ENCODE results near the gene APLN.

The APLN gene

GRCh38 chrX:129641469-129641868 is 13.3 kb downstream of the APLN start:
- DNase-seq (ENCODE audit: low read depth, low spot score), result no peak

- DNase-seq (ENCODE audit: low read depth, low spot score), result no peak
Measured at GRCh38 chrX:129640737-129641136, 14.0 kb downstream of the APLN start.

DNA sequence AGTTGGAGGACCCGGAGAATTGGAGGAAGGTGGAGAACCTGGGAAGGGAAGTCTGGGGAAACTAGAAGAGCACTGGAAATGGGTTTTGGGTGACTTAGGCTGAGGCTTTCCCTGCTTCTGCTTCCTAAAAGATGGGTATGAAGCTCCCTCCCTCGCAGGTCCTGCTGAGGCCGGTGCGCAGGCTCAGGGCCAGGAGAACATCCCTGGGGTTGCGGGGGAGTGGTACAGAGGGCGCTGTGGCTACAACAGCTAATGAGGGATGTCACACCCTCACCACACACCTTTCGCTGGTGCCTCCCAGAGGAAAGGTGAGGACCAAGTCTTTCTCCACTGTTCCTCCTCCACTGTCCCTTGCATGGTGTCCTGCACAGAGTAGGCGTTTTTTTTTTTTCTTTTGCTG is 15.8 kb downstream of the APLN start:
- no peak for DNase-seq (ENCODE audit: low read depth, low spot score)

DNA sequence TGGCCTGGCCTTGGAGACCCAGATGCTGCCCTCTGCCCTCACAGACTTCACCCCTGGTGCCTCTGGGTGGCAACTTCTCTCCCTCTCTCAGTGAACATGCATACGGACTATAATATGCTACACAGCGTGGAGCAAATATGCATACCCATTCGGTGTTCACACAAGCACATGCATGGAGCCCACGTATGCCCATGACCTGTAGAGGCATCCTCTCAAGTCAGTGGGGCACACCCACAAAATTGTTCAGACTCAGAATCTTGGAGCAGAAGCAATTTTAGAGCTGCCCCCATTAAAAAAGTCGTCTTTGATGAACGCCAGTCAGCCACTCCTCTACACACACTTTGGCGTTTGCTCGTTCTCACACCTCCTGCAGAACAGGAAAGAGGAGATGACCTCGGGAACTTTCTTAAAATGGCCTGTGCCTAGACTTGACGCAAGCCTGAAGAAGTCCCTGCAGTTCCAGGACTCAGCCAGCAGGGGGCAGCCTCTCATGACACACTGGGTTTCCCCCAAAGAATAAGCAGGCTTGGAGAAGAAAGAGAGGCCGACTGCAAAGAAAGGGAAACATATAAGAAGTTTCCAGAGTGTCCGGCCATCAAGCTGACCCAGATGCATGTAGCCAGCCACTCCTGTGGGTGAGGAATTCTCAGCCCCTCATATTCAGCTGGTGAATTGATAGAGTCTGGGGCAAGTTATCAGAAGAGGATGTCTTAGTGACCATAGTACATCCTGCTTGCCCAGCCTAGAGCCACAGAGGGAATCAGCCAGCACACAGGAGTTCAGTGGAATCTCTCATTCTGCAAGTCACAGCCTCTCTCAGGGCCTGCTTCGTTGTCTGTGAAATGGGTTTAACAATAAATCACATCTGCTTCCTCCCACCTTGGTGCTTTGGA is 17.3 kb downstream of the APLN start:
- peak; percentile 40 for DNase-seq (ENCODE audit: low read depth, low spot score)

- DNase-seq (ENCODE audit: low read depth, low spot score), result no peak
Measured at GRCh38 chrX:129636175-129636681, 18.5 kb downstream of the APLN start.

DNA sequence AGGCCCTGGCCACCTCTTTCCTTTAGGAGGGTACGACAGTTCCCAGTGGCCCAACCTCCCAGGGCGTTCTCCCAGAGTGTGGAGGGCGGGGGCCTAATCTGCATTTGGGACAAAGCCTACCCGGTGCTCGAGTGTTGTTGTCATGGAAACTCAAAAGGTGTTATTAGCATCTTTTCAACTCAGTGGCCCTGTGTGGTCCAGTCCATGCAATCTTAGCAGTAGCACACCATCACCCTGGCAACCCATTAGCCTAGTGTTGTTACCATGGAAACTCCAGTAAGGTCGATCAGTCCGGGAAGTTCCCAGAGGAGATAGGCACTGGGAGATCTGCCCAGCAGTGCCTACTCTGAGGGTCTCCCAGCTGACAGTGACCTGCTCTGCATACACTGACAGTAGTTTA is 20.2 kb downstream of the APLN start:
- no peak for DNase-seq (ENCODE audit: low read depth, low spot score)

- DNase-seq (ENCODE audit: low read depth, low spot score), result no peak
Measured at GRCh38 chrX:129632443-129632842, 22.3 kb downstream of the APLN start.

DNA sequence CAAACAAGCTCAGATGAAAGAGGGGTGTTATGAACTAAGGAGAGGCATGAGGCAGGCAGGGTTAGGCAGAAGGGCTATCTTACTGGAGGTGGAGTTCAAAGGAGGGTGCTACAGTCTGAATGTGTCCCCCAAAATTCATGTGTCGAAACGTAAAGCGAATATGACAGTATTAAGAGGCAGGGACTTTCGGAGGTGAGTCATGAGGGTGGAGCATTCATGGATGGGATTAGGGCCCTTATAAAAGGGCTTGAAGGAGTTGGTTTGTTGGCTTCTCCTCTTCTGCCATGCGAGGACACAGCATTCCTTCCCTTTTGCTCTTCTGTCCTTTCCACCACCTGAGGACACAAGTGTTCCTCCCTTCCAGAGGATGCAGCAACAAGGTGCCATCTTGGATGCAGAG is 22.9 kb downstream of the APLN start:
- DNase-seq (ENCODE audit: low read depth, low spot score), result no peak

DNA sequence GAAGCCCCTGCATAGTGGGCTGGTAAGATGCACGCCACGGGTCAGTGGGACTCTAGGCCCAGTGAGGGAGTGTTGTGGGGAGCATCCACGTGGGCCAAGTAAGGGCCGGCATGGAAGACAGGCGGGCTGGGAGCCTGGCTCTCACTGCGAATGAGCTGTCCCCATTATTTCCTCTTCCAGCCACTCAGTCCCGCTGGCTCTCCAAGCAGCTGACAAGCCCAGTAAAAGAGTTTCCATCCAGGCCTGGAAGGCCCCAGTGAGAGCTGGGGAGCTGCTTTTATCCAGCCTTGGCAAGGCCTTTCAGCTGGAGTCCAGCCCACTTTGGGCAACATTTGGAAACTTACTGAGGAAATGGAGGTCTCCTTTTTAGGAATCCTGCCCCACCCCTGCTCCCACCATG is 24.9 kb downstream of the APLN start:
- DNase-seq (ENCODE audit: low read depth, low spot score), result no peak

GRCh38 chrX:129626026-129626425 is 28.7 kb downstream of the APLN start:
- DNase-seq (ENCODE audit: low read depth, low spot score), result no peak

DNA sequence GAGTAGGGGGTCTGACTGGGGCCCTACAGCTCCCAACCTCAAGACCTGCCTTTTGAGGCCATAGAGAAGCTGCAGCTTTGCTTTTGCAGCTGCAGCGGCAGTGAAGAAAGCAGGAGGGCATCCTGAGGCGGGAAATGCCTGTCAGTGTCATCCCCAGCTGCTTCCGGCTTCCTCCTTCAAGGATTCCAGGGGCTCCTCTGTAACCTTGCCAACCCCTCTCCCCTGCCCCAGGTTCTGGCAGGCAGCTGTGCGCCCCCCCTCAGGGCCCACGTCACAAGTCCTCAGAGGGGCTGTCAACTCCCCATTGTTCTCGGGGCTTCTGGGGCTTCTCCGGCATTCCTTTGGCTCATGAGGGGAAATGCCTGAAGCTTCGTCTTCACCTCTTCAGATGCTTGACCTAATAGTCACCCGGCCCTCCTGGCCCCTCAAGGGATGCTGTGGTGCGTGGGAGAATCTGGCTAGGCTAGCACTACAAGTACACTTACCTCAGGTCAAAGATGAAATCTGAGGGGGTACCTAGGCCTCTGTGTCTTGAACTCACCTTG is 31.9 kb downstream of the APLN start:
- DNase-seq (ENCODE audit: low read depth, low spot score), result peak; percentile 76

DNA sequence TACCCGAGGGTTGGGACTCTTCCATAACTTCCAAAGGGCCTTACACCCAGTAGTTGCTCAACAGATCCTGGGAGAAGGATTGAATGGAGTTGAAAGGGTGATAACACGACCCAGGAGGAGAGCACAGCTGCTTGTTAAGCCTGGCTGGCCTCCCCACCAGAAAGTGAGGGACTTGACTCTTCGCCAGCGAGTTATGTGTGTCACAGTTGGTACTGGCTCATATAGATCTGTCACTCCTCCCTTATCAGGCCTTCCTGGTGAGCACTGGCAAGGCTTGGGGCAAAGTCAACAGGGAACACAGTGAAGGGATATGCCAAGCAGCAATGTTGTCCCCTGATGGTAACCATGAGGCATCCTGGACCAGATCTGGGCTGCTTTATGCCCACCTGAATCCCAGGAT is 35.8 kb downstream of the APLN start:
- DNase-seq (ENCODE audit: low read depth, low spot score), result no peak

- DNase-seq (ENCODE audit: low read depth, low spot score), result no peak
Measured at GRCh38 chrX:129617420-129617819, 37.3 kb downstream of the APLN start.

DNA sequence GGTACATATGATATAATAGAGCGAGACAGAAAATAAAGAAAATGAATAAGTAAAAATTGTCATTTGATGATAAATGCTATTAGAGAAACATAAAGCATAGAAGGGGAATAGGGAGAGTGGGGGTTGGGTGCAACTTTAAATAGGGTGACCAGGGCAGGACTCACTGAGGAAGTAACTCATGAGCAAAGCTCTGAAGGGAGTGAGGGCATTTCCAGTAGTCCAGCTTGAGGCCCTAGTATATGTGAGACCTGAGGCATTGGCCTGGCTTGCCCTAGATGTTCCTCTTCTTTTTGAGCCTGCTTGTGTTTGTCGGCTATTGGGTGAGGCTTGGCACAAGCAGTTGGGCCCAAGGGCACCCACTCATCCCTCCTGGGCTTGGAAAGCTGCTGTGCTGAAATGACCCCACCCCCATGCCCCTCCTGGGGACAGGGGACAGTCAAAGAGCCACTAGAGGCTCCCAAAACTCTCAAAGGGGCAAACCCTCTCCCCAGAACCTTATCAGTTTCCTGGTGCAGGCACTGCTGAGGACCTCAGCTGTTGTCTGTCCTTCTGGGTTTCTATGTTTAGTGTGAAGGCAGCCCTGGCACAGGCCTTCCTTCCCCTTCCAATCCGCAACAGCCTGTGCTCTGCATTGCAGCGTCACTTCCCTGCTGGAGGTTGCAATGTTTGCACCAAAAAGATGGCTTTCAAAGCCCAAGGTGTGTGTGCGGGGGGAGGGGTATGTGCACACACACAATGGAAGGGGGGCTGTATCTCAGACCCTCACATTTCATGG is 40.1 kb downstream of the APLN start:
- DNase-seq (ENCODE audit: low read depth, low spot score), result no peak

DNA sequence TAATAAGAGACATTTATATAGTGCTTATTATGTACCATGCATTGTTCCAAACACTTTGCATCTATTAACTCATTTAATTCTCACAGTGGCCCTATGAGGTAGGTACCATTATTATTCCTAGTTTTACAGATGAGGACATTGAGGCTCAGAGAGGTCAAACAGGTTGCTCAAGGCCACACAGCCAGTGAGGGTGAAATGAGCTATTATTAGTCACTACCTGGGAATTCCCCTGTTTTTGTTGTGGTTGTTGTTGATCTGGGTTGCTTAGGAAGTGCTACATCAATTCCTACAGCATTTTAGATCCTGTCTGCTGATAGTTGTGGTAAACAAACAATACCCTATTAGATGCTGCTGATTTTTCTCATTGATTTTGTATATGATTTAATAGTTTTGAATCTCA is 41.2 kb downstream of the APLN start:
- DNase-seq (ENCODE audit: low read depth, low spot score), result no peak

DNA sequence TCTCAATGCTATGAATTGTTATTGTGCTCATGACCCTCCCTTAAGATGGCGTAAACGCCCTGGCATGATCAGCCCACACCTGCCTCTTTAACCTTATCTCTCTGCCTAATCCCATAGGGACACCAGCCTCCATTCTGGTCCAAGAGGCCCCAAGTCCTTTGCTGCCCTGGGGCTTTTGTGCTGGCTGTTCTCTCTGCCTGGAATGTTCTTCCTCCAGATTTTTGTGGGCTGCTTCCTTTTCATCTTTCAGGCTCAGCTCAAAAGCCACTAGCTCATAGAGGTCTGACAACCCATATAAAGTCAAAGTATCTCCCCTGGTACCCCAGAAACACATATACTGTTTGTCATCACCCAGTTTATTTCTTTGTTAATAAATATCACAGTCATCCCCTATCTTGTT is 42.4 kb downstream of the APLN start:
- no peak for DNase-seq (ENCODE audit: low read depth, low spot score)

GRCh38 chrX:129609395-129609794 is 45.4 kb downstream of the APLN start:
- no peak for DNase-seq (ENCODE audit: low read depth, low spot score)

- no peak for DNase-seq (ENCODE audit: low read depth, low spot score)
Measured at GRCh38 chrX:129608496-129608895, 46.3 kb downstream of the APLN start.

- peak; percentile 18 for DNase-seq (ENCODE audit: low read depth, low spot score)
Measured at GRCh38 chrX:129606918-129607317, 47.8 kb downstream of the APLN start.

DNA sequence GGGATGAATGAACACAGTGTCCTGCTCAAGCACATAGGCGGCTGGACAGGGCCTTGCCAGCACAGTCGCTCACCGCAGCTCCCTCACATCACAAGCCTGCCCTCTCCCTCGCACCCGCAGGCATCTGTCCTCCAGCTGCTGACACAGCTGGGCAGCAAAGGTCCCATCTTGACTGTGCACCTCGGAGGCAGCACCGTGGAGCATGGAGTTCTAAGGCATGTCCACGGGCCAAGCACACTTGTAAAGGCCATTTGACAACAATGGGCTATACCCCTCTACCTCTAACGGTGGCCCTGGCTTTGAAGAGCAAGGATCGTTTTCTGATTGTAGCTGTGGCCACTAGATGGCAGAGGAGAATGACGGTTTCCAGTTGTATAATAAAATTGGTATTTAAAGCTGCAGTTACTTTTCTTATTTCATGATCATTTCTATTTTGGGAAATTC is 53.8 kb downstream of the APLN start:
- DNase-seq (ENCODE audit: low read depth, low spot score), result no peak

DNA sequence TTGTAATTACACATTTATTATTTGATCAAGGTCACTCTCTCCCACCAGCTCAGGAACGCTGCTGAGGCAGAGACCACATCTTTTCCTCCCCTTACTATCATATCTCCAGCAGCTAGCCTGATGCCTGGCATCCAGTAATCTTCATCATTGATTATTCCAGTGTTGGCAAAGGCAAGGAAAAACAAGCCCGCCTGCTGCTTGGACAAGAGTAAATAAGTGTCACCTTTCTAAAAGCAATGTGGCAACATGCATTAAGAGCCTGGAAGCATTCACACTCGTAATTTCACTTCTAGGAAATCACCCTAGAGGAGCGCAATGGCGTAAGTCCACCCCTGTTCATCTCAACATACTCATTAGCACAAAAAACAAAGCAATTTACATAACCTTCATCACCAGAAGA is 54.8 kb downstream of the APLN start:
- DNase-seq (ENCODE audit: low read depth, low spot score), result no peak

DNA sequence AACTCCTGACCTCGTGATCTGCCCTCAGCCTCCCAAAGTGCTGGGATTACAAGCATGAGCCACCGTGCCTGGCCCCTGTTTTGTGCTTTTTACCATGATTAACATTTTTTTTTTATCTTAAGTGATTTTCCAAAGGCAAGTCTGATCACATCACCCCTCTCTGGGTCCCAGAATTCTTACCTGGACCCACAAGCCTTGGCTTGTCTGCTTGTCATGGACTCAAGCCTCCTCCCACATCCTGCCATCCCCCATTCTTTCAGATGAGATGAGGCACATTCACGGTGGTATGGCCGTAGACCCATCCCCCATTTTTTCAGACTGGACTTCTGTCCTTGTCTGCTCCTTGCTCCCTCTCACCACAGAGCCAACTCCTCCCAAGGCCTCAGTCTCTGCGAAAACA is 55.3 kb downstream of the APLN start:
- no peak for DNase-seq (ENCODE audit: low read depth, low spot score)
